Endothelial cell of umbilical vein (primary cell): ENCODE data around the gene SGK1. TPM values are rescaled to one million over a fixed set of nuclear protein-coding genes. Genes with fewer than 3 reads are reported as not detected.

ENCODE experiments used
- BruUV-seq: library from RNA; stranded (reverse); fragments of 400-500 nt; replicated peaks from 2 replicates; lab custom pipeline; 2021; lab: Mats Ljungman, UMichigan
- CTCF ChIA-PET: fragments of 300-600, 350-600 bp; sonication (Branson Sonifier 250); formaldehyde crosslinking; loops from one replicate; lab custom pipeline; 2021; ENCODE audit warnings: antibody characterized with exemption, inconsistent platforms; lab: Charles Lee
- POLR2A ChIA-PET: fragments of 300-600, 350-600 bp; sonication (Branson Sonifier 250); formaldehyde crosslinking; loops from one replicate; lab custom pipeline; 2021; ENCODE audit warnings: antibody characterized with exemption, inconsistent platforms; lab: Charles Lee
- DNase-seq: peaks from one replicate; pipeline ENCODE4 v3.0.0-alpha.2; 2011; ENCODE audit warnings: low read depth, low spot score
- FAIRE-seq: peaks from 2 replicates; lab custom pipeline; 2011; peaks lifted over from hg19 to GRCh38; lab: Jason Lieb, UNC
- H2AFZ ChIP-seq: 2 replicates; pipeline ENCODE4 v1.6.0; 2012; ENCODE audit warnings: low read depth, low read length, control low read depth, inconsistent platforms
- H3K27ac ChIP-seq: 2 replicates; pipeline ENCODE4 v1.5.1; 2011; ENCODE audit warnings: low read depth, mild to moderate bottlenecking, control low read depth, low read length, moderate library complexity; ENCODE audit not compliant: insufficient read depth
- H3K27me3 ChIP-seq, 2 experiments: 2 replicates each; pipeline versions ENCODE4 v1.6.0 to v1.6.1; 2011; ENCODE audit warnings: low read length in 2 of 2, mixed read lengths in 1 of 2; ENCODE audit not compliant: control insufficient read depth in 2 of 2, insufficient read depth in 2 of 2
- H3K36me3 ChIP-seq, 2 experiments: 2 replicates in 1 of 2; 3 replicates in 1 of 2; pipeline ENCODE4 v1.5.1; 2011; ENCODE audit warnings: low read length in 2 of 2, mild to moderate bottlenecking in 1 of 2, moderate library complexity in 1 of 2; ENCODE audit not compliant: control insufficient read depth in 2 of 2, insufficient read depth in 2 of 2; ENCODE audit errors: extremely low read depth in 1 of 2
- H3K4me1 ChIP-seq: 3 replicates; pipeline ENCODE4 v1.5.1; 2011; ENCODE audit warnings: mild to moderate bottlenecking, low read length; ENCODE audit not compliant: control insufficient read depth, insufficient read depth; ENCODE audit errors: extremely low read depth
- H3K4me2 ChIP-seq: 2 replicates; pipeline ENCODE4 v1.6.1; 2011; ENCODE audit warnings: low read length, control low read depth, mixed read lengths; ENCODE audit not compliant: insufficient read depth
- H3K4me3 ChIP-seq, 3 experiments: fragments of 200-600 bp in 1 of 3; sonication (generic), shearing (Covaris generic) in 1 of 3; replicated peaks in 1 of 3; 2 replicates each; pipeline ENCODE4 v1.5.1; 2011 to 2016; ENCODE audit warnings: control low read depth in 3 of 3, low read length in 3 of 3, mild to moderate bottlenecking in 2 of 3, inconsistent platforms in 1 of 3, low read depth in 1 of 3, moderate library complexity in 1 of 3; ENCODE audit not compliant: insufficient read depth in 1 of 3
- H3K79me2 ChIP-seq: 2 replicates; pipeline ENCODE4 v1.6.0; 2012; ENCODE audit warnings: low read length, inconsistent platforms; ENCODE audit not compliant: control insufficient read depth, insufficient read depth
- H3K9ac ChIP-seq: replicated peaks from 2 replicates; pipeline ENCODE3; 2011; ENCODE audit warnings: low read length, control low read depth; ENCODE audit not compliant: insufficient read depth; ENCODE audit errors: extremely low read depth
- H3K9me1 ChIP-seq: replicated peaks from 3 replicates; pipeline ENCODE4 v1.6.0; 2011; ENCODE audit warnings: mild to moderate bottlenecking, low read length; ENCODE audit not compliant: control insufficient read depth, insufficient read depth; ENCODE audit errors: extremely low read depth
- H3K9me3 ChIP-seq: replicated peaks from 2 replicates; pipeline ENCODE4 v1.5.1; 2012; ENCODE audit warnings: low read length, inconsistent platforms; ENCODE audit not compliant: control insufficient read depth, insufficient read depth
- H4K20me1 ChIP-seq: replicated peaks from 2 replicates; pipeline ENCODE3; 2011; ENCODE audit warnings: mild to moderate bottlenecking, low read length; ENCODE audit not compliant: control insufficient read depth, insufficient read depth; ENCODE audit errors: extremely low read depth
- EZH2 ChIP-seq: IDR thresholded peaks from 2 replicates; pipeline ENCODE4 v1.6.1; 2012; ENCODE audit warnings: borderline replicate concordance, low read depth, mild to moderate bottlenecking, moderate library complexity, low read length, inconsistent platforms; ENCODE audit not compliant: severe bottlenecking
- GATA2 ChIP-seq: IDR thresholded peaks from 2 replicates; pipeline ENCODE4 v1.7.0; 2011; ENCODE audit warnings: low read depth, mild to moderate bottlenecking, moderate library complexity, mixed read lengths, low read length; ENCODE audit not compliant: insufficient read length, insufficient read depth
- POLR2A ChIP-seq: IDR thresholded peaks from 2 replicates; pipeline ENCODE4 v1.6.1; 2012; ENCODE audit warnings: low read depth, mild to moderate bottlenecking, control low read depth, low read length
- POLR2AphosphoS5 ChIP-seq: IDR thresholded peaks from 2 replicates; pipeline ENCODE4 v1.6.1; 2012; ENCODE audit warnings: low read depth, mild to moderate bottlenecking, control low read depth, low read length, moderate library complexity; ENCODE audit not compliant: insufficient read depth
- dilution Hi-C: fragments of 300-500 bp; cut with MboI; formaldehyde crosslinking; loops from one replicate; pipeline ENCODE4 v1.15.0; 2019; ENCODE audit warnings: low sequenced_read_pairs; ENCODE audit not compliant: extremely low pct_ligation_motif_present
- intact Hi-C: fragments of 100-400 bp; cut with micrococcal nuclease; formaldehyde crosslinking; loops from one replicate; pipeline ENCODE4 v1.10.0; 2022
- polyA plus RNA-seq, 4 experiments: library from polyadenylated mRNA; depleted of rRNA in 3 of 4; stranded (reverse) in 3 of 4; unstranded in 1 of 4; fragments of >200 nt; gene quantifications; 2 replicates each; pipeline versions ENCODE4 v1.2.1 to v1.2.3, GENCODE V29; 2011 to 2012; ENCODE audit warnings: missing spikeins in 1 of 4
- total RNA-seq: library from RNA; stranded (reverse); gene quantifications from 2 replicates; pipeline ENCODE4 v1.2.3, GENCODE V29; 2021

Gene SGK1
- total and polyA plus RNA-seq, 2 donors (not counting 3 experiments of a cell fraction or from before 2014, with no cell fraction given): 121 to 128 TPM

DNA sequence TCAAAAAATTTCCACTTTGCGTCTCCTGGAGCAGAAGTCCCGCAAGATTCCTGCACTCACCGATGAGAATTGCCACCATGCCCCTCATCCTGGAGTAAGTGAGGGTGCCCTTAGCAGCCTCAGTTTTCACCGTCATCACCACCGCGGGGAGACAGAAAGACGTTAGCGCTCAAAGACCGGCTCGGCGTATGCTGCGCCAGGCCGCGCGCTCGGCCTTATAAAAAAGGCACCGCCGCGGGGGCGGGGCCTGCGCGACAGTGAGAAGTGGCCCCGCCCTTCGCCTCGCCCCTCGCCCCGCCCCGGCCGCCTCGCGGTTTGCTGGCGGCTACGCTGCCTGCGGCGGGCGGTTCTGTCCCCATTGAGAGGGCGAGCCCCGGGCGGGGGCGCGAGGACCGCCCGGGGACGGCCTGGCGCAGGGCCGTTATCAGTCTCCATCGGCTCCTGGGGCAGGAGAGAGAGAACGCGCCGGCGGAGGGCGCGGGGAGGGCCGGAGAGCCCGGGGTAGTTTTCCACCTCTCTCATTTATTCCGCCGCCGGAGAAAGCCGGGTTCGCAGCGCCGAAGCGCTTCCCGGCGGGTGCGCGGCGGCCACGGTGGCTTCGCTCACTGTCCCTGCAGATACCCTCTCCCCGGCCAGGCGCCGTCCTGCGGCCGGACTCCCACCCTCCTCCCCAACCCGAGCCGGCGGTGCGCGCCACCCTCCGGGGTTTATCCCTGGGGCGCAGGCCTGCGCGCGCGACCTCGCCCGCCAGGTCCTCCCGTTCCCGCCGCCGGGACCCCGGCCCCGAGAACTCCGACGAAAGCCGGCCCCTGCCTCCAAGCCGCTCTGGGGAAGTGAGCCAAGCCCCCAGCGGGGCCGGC lies 143.0 kb downstream of the SGK1 start:
- intact Hi-C loops: loop anchor here (1.0 to 5.0 kb wide), 10 partner anchors 197 to 765 kb away; partner anchors contain the start of gene TBPL1
- Histone ChIP-seq H3K9ac (peak overlapping the region; percentile 99), H3K9me1 (no peaks in the 10 kb centered on the region), H3K9me3 (no peaks in the 10 kb centered on the region), H3K27ac (peak overlapping the region; percentile 98), H3K79me2 (peaks cover 52% of the 10 kb centered on the region), H2AFZ (no peak overlapping the region), H4K20me1 (peaks cover 11% of the 10 kb centered on the region), H3K27me3 (no peaks in the 10 kb centered on the region), H3K4me1 (peaks cover 57% of the 10 kb centered on the region), H3K4me3 (peak overlapping the region; percentile 85 to 100 (median 98)), H3K4me2 (peak overlapping the region; percentile 93), H3K36me3 (peaks cover 17 to 40% of the 10 kb centered on the region in 2 experiments)
- peak; percentile 62 for FAIRE-seq
- dilution Hi-C loops: no loop called here
- TSS peak; percentile 71 for BruUV-seq
- peak; percentile 100 for TF ChIP-seq POLR2A
- no peak for TF ChIP-seq EZH2
- TF ChIP-seq GATA2: peak; percentile 63
- peak; percentile 100 for TF ChIP-seq POLR2AphosphoS5
- ChIA-PET POLR2A (interaction anchor here (0.6 to 1.5 kb wide), 4 partner anchors 247 to 634 kb away, joined by 3 to 9 read pairs (median 4); no protein-coding TSS in a partner anchor), CTCF (interaction anchor here (1.1 to 2.1 kb wide), 10 partner anchors 124 to 828 kb away, joined by 3 to 36 read pairs (median 7); no protein-coding TSS in a partner anchor)
- DNase-seq: peak; percentile 90
